CD4-positive, alpha-beta T cell treated with Interleukin-4 for 1 hour (primary cell): Measurements from ENCODE around the gene FBXO28.
A peak's percentile ranks its signal among the peaks of the same experiment; 100 is the strongest.

ENCODE experiments used
- DNase-seq, 2 donors: peaks; one replicate each; pipeline ENCODE4 v3.0.0-alpha.2; 2020 to 2022

FBXO28 gene

GRCh38 chr1:224160171-224160682 is 46.3 kb downstream of the FBXO28 start:
- DNase-seq = no peak

- DNase-seq = no peak
These were observed 48.9 kb downstream of the FBXO28 start for GRCh38 chr1:224162768-224163167.

GRCh38 chr1:224163311-224163710 is 49.4 kb downstream of the FBXO28 start:
- no peak for DNase-seq

GRCh38 chr1:224168859-224169380 is 55.0 kb downstream of the FBXO28 start:
- peak; percentile 28 to 65 for DNase-seq

GRCh38 chr1:224169718-224170270 is 55.9 kb downstream of the FBXO28 start:
- DNase-seq = no peak

GRCh38 chr1:224170343-224170742 is 56.4 kb downstream of the FBXO28 start:
- no peak for DNase-seq

- DNase-seq = peak; percentile 59 to 61
These were observed 57.0 kb downstream of the FBXO28 start for GRCh38 chr1:224170748-224171478.

- DNase-seq = no peak
These were observed 58.3 kb downstream of the FBXO28 start for GRCh38 chr1:224172229-224172628.

GRCh38 chr1:224173523-224173922 is 59.6 kb downstream of the FBXO28 start:
- no peak for DNase-seq

- DNase-seq = peak in 1 of 2 donors; percentile 56
These were observed 61.7 kb downstream of the FBXO28 start for GRCh38 chr1:224175617-224176016.

- no peak for DNase-seq
These were observed 63.6 kb downstream of the FBXO28 start for GRCh38 chr1:224177356-224177999.

- DNase-seq = no peak
These were observed 65.0 kb downstream of the FBXO28 start for GRCh38 chr1:224178894-224179293.

GRCh38 chr1:224180783-224181452 is 67.0 kb downstream of the FBXO28 start:
- DNase-seq = no peak

- DNase-seq = no peak
These were observed 67.5 kb downstream of the FBXO28 start for GRCh38 chr1:224181453-224181810.

- peak; percentile 55 to 85 for DNase-seq
These were observed 68.3 kb downstream of the FBXO28 start for GRCh38 chr1:224182057-224182865.

- DNase-seq = peak; percentile 86 to 87
These were observed 69.1 kb downstream of the FBXO28 start, which contains the start of gene DEGS1 for GRCh38 chr1:224182866-224183590. DEGS1 (plus strand) TSS chr1:224183240; CDS start chr1:224183337, 97 bp downstream.

- DNase-seq = peak; percentile 57 to 64
These were observed 69.8 kb downstream of the FBXO28 start for GRCh38 chr1:224183591-224184312.

GRCh38 chr1:224185208-224185607 is 71.3 kb downstream of the FBXO28 start:
- DNase-seq = no peak

- no peak for DNase-seq
These were observed 74.4 kb downstream of the FBXO28 start for GRCh38 chr1:224188286-224188685.

- no peak for DNase-seq
These were observed 75.7 kb downstream of the FBXO28 start for GRCh38 chr1:224189561-224189960.
